GM08714 (cell line): ENCODE measurements around the gene FMR1NB.

ENCODE experiments used
- H3K4me3 ChIP-seq: fragments of 200-500 bp; sonication (Bioruptor generic); 2 replicates; pipeline ENCODE4 v1.5.1; 2014; ENCODE audit warnings: mild to moderate bottlenecking, low read length, inconsistent platforms
- ZNF274 ChIP-seq: IDR thresholded peaks from 2 replicates; pipeline ENCODE4 v1.6.1; 2012; ENCODE audit warnings: mild to moderate bottlenecking, low read depth, low read length

Gene FMR1NB

GRCh38 chrX:148037020-148037419 is 55.9 kb downstream of the FMR1NB start:
- no peak for TF ChIP-seq ZNF274
- H3K4me3 ChIP-seq: no peak overlapping the region

GRCh38 chrX:148043271-148043855 is 62.2 kb downstream of the FMR1NB start:
- TF ChIP-seq ZNF274: no peak
- no peak overlapping the region for H3K4me3 ChIP-seq

GRCh38 chrX:148047200-148047599 is 66.1 kb downstream of the FMR1NB start:
- H3K4me3 ChIP-seq: no peak overlapping the region
- no peak for TF ChIP-seq ZNF274

GRCh38 chrX:148049441-148049840 is 68.3 kb downstream of the FMR1NB start:
- no peak for TF ChIP-seq ZNF274

DNA sequence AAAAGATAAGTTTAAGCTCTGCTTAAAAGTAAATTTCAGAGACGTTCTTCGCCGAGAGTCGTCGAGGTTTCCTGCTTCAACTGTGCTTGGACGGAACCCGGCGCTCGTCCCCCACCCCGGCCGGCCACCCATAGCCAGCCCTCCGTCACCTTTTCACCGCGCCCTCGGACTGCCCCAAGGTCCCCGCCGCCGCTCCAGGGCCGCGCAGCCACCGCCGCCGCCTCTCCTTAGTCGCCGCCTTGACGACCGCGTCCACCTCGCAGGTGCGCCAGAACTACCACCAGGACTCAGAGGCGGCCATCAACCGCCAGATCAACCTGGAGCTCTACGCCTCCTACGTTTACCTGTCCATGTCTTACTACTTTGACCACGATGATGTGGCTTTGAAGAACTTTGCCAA is 70.8 kb downstream of the FMR1NB start:
- H3K4me3 ChIP-seq: no peak overlapping the region
- TF ChIP-seq ZNF274: no peak

More at GRCh38 chrX:148049441-148049840, 68.3 kb downstream of the FMR1NB start:
- no peak overlapping the region for H3K4me3 ChIP-seq

DNA sequence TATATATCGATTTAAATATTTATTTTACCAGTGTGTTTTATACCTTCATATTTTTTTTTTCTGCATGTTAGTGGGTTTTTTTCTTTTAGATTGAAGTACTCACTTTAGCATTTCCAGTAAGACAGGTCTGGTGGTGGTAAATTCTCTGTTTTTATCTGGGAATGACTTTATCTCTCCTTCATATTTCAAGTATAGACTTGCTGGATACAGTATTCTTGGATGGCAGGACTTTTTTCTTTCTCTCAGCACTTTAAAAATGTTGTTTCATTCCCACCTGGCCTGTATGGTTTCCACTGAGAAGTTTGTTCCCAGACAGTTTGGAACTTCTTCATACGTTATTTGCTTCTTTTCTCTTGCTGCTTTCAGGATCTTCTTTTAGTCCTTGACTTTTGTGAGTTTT is 86.1 kb downstream of the FMR1NB start:
- TF ChIP-seq ZNF274: no peak
- no peak overlapping the region for H3K4me3 ChIP-seq

GRCh38 chrX:148069759-148070503 is 88.8 kb downstream of the FMR1NB start:
- TF ChIP-seq ZNF274: no peak
- H3K4me3 ChIP-seq: no peak overlapping the region

DNA sequence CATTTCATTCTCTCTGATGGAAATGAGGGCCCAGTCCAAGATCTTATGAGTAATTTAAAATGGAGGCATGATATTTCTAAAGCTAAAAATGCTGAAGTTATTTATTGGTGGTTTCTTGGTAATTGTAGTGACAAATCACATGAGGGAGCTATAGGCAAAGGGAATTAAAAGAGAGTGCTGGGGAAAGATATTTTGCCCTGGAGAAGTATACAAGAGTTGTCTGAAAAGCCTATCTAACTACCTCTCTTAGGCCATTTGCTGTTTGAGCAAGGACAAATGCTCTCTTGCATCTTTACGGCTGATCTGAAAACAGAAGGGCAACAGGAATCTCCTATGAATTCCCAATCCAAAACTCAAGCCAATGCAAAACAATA is 89.4 kb downstream of the FMR1NB start:
- TF ChIP-seq ZNF274: no peak

More for the DNA sequence above, 89.4 kb downstream of the FMR1NB start:
- no peak overlapping the region for H3K4me3 ChIP-seq
